Stimulated activated CD4-positive, alpha-beta T cell treated with anti-CD3 and anti-CD28 coated beads, Interleukin-15, amount 100 ng/mL, for 48 hours (primary cell): ENCODE data around the gene LIN28A.
A peak's percentile ranks its signal among the peaks of the same experiment; 100 is the strongest.
"Not testable (repeated sequence)": the region's sequence is repeated elsewhere in the genome, so short reads cannot be mapped to it uniquely, and the experiment has no call there.

Experiments used
- DNase-seq, 2 donors: peaks; one replicate each; pipeline ENCODE4 v3.0.0-alpha.2; 2020; ENCODE audit warnings: low read depth in 2 of 2

LIN28A gene, protein sequence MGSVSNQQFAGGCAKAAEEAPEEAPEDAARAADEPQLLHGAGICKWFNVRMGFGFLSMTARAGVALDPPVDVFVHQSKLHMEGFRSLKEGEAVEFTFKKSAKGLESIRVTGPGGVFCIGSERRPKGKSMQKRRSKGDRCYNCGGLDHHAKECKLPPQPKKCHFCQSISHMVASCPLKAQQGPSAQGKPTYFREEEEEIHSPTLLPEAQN

DNA sequence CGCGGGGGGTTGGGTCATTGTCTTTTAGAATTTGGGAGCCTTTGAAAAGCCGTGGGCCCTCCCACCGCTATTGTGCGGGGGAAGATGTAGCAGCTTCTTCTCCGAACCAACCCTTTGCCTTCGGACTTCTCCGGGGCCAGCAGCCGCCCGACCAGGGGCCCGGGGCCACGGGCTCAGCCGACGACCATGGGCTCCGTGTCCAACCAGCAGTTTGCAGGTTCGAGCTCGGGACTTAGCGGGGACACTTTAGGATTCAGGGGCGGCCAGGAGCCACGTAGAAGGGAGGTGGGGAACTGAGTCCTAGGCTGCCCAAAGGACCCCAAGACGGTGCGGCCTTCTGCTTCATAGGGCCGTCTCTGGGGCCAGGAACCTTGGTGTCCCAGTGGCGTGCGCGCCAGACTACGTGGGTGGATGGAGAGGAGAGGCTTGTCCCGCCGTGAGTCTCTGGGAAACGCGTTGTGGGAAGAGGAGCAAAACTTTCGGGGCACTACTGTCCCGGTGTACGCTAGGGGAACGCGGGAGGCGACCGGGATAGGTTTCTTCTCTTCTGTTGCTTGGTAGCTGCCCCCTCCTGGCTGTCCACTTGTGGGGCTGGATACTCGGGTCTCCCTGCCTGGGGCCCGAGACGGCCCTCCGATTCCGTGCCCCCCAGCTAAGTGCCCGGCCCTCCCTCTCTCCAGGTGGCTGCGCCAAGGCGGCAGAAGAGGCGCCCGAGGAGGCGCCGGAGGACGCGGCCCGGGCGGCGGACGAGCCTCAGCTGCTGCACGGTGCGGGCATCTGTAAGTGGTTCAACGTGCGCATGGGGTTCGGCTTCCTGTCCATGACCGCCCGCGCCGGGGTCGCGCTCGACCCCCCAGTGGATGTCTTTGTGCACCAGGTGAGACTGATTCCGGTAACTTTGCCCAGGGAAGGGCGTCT is at the start of gene LIN28A:
Gene LIN28A (plus strand): TSS at position 112 of the 918 bp plus-strand sequence. CDS start 75 bp downstream, at position 187.
- no peak for DNase-seq

DNA sequence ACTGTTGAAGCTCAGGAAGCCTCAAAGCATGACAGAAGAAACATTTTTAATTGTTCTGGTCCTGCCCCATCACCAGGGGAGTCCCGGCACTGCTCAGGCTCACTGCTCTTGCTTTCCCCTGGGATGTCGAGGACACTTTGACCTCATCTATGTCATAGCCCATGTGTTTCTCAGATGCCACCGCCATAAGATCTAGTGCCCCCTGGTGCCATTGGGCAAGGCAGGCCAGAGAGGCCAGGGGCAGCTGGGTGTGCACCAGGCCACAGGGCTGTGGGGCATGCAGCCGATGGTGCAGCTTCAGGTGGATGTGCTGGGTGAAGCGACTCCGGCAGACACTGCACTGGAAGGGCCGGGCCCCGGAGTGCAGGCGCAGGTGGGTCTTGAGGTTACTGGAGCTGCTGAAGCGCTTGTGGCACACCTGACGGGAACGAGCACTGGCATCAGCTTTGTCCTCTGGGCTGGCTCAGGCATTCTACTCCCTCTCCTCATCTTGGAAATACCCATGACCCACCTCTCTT is 49.0 kb upstream of the LIN28A start:
- no peak for DNase-seq

DNA sequence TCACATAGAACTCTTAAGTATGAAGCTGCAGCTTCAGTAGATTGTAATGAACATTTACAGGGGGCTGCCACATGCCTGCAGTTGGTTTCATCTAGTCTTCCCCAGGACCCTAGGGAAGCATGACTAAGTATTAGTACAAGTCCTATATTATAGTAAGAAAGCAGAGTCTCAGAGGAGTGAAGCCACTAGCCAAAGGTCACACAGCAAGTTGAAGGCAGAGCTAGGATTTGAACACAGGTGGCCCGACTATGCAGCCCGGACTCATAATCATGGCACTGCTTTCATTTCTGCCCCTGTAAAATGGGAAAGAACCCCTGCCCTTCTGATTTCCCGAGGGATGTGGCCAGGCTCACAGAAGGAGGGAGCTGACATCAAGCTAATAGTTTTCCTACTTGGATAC is 48.3 kb upstream of the LIN28A start:
- DNase-seq: no peak

DNA sequence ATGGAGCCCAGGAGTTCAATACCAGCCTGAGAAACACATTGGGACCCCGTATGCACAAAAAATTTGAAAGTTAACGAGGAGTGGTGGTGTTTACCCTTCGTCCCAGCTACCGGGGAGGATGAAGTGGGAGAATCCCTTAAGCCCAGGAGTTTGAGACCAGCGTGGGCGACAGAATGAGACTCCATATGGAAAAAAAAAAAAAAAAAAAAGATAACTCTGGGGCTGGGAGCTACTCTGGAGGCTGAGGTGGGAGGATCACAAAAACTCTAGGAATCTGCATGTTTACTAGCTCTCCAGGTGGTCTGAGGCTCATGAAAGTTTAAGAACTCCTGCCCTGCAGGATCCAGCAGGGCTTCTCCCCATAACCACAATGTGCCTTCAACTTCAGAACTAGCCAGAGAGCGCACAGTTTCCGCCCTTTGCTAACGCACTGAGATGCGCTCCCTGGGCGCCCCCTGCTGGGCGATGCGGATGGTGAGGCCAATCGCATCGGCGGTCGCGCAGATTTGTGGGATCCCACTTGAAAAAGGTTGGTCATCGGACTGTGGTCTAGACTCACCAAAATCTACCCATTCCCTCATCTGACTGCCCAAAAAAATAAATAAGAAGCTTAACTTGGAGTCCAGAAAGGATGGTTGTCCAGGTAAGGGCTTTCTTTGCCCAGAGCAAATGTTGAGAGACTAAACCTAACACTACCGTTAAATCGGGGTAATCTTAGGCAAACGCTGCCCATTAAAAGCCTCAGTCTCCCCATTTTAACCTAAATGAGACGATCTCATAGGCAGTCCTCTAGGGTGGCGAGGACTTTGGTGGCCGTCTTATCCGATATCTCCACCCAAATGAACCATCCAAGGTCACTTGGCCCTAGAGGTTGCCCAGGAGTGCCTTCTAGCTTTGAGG is 46.8 kb upstream of the LIN28A start:
- peak; percentile 72 to 83 for DNase-seq

DNA sequence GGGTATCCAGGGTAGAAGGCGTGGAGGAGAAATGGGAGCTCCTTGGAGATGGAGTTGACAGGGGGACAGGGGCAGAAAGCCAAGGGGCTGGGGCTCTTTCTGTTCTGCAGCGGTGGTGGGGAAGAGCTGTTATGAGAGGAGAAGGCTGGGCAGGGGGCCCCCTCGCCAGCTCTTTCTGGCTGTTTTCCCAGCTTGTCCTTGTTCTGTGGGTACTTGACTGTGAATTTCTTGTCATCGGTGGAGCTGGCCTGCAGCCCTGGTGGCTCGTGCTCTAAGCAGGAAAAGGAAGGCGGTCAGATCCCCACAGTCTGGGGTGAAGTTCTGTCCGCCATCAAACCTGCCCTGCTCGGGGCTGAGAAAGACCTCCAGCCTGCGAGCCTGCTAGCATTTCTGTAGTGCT is 45.7 kb upstream of the LIN28A start:
- no peak for DNase-seq

DNA sequence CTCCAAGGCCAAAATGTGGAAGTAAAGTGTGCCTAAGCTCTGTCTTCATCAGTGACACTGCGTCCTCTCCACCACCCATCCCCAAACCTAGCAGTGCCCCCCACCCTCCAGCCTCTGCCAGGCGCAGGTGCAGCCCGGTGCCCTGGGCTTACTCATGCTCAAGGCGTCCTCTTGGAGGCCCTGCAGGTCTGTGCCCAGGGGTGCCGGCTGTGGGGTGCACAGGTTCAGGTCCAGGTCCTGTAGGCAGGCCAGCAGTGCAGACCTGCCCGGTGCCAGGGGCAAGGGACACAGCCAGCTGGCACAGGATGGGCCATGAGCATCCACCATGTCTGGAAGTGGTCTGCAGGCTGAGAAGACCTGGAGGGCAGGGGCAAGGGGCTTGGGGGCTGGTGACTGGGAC is 43.2 kb upstream of the LIN28A start:
- no peak for DNase-seq

DNA sequence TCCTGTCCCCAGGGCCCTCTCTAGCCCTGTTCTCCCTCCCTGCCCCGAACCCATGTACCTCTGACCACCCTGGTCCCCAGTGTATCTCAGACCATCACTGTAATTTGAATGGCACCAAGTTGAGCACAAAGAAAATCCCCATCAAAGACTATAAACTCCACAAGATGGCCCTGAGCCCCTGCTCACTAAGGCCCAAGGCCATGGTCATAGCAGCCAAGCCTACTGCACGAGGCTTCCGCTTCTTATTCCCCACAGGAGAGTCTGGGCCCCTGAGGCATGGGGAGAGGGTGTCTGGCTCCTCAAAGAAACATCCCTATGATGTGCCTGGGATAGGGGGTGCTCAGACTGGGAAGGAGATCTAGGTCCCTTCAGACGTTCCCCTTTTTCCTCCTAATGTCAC is 42.6 kb upstream of the LIN28A start:
- DNase-seq: no peak

DNA sequence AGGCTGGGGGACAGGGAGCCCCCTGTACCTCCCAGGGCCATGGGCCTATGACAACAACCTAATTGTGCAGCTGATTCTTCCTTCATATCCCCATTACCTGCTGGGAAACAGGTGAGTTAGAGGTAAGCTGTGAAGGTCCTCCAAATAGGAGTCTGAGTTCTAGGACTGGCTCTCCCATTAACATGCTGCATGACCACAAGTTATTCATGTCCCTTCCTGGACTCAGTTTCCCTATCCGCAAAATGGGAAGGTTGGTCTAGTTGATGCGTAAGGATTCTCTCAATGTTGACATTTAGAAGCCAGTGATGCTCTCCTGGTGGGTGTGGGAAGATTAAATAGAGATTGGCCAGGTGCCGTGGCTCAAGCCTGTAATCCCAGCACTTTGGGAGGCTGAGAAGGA is 42.1 kb upstream of the LIN28A start:
- DNase-seq: no peak

DNA sequence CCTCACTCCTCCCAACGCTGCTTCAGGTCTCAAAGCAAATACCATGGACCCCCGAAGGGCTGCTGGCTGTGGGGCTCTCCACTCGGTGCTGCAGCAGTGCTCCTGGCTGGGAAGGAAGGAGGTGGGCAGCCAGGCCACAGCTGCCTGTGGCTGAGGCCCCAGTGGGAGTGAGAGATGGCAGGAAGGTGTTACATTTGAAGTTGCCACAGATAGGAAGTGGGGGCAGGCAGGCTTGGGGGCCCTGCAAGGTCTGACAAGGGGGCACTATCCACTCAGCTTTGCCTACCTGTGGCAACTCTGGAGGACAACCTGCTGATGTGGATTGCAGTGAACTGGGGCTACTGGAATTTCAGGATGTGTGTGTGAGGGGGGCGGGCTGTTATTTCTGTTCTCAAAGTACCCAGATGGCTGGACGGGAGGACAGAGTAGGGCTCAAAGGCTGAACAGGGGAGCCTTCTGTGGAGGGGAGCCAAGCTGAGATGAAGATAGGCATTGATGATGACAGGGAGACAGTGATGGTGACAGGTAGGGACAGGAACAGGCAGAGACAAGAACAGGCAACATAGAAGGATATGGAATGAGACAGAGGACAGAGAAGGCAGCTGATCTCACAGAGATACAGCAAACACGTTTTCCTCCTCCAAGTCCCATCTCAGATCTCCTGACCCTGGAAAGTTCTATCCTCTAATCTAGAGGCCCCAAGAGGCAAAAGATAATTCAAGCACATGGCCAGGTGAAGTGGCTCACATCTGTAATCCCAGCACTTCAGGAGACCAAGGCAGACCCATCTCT is 39.8 kb upstream of the LIN28A start:
- no peak for DNase-seq

DNA sequence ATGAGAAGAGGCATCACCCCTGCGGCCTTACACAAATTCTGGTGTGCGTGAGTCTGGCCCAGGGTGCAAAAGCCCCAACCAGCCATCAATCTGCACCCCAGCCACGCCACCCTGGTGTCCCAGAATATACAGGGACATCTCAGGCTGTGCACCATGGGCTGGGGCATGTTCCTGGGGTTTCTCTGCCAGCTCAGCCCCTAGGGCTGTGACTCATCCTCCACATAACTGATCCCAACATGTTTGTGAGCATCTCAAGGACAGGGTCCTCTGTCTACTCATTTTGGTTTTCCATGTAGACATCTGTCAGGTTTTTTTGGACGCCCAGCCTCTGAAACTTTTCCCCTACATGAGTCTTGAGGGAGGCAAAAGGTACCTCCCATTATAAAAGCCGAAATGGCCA is 38.6 kb upstream of the LIN28A start:
- DNase-seq: no peak

DNA sequence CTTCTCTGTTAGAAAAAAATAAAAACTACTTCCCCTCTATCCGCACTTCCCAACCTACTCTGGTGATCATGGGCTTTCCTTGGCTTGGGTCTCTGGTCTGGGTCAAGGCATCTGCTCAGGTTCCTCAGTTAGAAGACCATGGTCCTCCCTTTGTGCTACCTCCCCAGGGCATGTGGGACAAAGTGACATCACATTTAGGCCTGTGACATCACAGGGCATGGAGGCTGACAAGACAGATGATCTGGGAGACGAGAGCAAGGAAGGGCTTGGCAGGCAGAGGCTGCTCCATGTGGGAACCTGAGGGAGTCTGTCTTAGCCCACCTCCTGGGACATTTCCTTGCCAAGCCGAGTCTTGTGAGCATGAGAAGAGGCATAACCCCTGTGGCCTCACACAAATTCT is 38.0 kb upstream of the LIN28A start, which contains the start of gene ZNF683:
Gene ZNF683 (minus strand): TSS at position 140 of the 400 bp plus-strand sequence. CDS start 4,179 bp downstream, outside the sequence.
- not testable (repeated sequence) for DNase-seq

DNA sequence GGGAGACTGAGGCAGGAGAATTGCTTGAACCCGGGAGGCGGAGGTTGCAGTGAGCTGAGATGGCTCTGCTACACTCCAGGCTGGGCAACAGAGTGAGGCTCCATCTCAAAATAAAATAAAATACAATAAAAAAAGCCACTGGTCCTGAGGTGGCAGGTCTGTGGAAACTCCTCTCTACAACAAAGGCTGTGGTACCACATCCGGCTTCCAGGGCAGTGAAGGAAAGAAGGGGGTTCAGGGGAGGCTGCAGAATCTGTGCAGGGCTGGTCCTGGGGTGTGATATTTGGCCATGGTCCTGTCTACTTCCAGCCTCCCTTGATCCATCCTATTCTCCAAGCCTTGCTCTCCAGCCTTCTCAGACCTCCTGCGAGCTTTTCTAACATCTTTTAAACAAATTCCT is 37.3 kb upstream of the LIN28A start:
- DNase-seq: no peak

DNA sequence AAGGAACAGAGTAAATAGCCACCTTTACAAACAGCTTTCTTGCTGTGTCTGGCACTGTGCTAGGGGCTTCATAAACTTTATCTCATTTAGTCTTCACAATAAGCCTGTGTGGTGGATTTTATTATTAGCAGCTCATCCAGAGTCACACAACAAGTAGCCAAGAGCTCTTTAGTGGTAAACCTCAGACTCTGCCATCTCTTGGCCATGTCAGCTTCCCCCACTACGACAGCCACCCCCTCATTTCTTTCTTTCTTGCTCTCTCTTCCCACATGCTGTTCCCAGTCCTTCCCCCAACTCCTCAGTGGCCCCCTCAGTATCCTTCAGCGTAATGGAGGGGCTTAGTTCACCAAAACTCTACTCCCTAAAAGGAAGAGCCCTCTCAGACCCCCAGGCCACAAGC is 36.8 kb upstream of the LIN28A start:
- no peak for DNase-seq

DNA sequence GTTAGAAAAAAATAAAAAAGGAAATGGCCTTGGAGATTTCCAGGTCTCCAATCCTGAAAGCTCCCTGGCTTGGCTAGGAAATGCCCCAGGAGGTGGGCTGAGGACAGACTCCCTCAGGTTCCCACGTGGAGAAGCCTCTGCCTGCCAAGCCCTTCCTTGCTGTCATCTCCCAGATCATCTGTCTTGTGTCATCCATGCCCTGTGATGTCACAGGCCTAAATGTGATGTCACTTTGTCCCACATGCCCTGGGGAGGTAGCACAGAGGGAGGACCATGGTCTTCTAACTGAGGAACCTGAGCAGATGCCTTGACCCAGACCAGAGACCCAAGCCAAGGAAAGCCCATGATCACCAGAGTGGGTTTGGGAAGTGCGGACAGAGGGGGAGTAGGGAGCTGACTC is 36.3 kb upstream of the LIN28A start:
- DNase-seq: not testable (repeated sequence)

DNA sequence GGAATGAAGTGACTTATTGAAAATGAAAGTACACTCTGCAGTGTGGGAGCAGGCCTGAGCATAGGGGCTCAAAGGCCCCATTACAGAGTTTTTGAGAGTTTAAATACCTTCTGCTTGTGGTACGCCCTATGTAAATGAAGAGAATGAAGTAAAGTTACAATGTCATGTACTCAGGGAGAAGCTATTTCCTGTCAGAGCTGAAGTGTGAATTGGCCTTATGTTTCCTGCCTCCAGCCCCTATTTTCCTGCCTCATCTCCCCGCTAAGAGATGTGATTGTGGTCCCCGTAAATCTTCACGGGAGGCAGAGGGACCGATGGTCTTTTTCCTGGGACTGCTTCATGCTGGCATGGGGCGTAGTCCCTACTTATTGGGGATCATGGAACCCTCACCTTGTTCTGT is 35.5 kb upstream of the LIN28A start:
- no peak for DNase-seq

DNA sequence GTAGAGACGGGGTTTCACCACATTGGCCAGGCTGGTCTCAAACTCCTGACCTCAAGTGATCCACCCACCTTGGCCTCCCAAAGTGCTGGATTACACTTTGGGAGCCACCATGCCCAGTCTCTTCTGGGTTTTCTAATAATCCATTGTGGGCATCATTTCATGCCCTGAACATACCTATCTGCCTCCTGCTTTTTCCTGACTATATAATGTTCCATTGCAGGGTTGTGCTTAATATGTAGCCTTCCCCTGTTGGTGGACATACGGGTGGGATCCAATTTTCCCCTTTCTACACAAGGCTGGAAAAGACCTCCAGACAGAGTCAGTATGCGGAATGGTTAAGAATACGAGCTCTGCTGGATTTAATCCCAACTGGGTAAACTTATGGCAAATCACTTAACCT is 34.6 kb upstream of the LIN28A start:
- DNase-seq: no peak

DNA sequence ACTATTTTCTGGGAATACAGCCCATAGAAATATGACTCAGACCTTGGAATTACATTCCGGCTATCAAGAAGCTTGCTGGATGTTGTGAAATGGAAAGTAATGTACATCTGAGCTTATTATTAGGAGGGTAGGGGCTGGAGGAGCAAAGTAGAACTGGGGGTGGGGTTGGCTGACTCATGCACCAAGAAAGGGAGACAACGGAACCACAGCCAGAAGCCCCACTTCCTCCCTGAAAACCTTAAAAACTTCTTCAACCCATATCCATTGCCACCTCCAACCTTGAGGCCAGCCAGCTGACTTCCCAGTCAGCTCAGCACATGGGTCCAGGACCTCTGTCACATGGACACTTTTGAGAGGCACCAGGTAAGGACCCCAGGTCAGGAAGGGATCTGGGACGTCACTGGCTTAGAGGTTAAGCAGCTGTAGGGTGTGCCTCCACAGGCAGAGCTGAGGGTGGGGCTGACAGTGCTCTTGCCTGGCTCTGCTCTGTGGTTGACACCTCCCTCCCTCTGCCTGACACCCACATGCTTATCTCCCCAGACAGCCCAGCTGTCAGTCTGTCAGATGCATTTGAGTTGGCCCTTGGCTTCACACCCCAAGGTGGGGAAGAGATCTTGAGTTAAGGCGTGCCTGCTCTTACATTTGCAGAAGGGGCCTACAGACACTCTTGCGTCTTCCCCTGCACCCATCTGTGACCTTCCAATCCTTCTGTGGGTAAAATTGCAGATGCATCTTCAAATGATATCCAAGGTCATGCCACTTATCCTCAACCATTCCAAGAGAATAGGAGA is 32.3 kb upstream of the LIN28A start:
- DNase-seq: peak; percentile 42 to 65

DNA sequence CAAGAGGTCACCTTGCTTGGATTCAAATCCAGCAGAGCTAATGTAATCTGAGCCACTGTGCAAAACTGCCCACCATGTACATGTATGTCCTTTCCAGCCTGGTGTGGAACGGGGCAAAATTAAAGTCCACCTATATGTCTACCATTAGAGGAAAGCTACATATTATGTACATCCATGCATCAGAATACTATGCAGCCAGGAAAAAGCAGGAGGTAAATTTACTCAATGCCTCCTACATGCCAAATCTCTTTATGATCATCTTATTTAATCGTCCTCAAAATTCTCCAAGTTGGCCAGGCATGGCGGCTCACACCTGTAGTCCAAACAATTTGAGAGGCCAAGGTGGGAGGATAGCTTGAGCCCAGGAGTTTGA is 31.8 kb upstream of the LIN28A start:
- no peak for DNase-seq

DNA sequence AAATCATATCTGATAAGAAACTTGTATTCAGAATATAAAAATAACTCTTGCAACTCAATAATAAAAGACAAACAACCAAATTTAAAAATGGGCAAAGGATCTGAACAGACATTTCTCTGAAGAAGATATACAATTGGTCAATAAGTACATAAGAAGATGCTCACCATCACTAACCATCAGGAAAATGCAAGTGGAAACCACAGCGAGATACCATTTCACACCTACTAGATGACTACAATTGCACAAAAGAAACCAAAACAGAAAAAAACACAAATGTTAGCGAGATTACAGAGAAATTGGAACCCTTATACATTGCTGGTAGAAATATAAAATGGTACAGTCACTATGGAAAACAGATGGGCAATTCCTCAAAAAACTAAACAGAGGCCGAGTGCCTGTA is 26.5 kb upstream of the LIN28A start:
- DNase-seq: no peak

DNA sequence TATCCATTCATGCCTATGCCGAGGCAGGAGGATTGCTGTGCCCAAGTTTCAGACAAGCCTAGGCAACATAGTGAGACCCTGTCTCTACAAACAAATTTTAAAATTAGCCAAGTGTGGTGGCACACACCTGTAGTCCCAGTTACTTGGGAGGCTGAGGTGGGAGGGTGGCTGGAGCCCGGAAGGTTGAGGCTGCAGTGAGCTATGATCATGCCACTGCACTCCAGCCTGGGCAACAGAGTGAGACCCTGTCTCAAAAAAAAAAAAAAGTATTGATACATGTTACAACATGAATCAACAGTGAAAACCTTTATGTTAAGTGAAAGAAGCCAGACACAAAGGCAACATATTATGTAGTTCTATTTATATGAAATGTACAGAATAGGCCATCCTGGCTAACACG is 25.6 kb upstream of the LIN28A start:
- DNase-seq: not testable (repeated sequence)
